ENCODE results near the gene GIPC1. TPM values are rescaled to one million over a fixed set of nuclear protein-coding genes. Genes with fewer than 3 reads are reported as not detected.
"Not testable (repeated sequence)": the region's sequence is repeated elsewhere in the genome, so short reads cannot be mapped to it uniquely, and the experiment has no call there.

The GIPC1 gene
- total RNA-seq, 1 experiment from 2014 or later = 140 TPM

- DNase-seq (ENCODE audit: low read depth) = no peak
Observed at GRCh38 chr19:14472202-14472938, 23.6 kb downstream of the GIPC1 start.

GRCh38 chr19:14471436-14472187 is 24.3 kb downstream of the GIPC1 start:
- no peak for DNase-seq (ENCODE audit: low read depth)

- no peak for DNase-seq (ENCODE audit: low read depth)
Observed at GRCh38 chr19:14470031-14470876, 25.7 kb downstream of the GIPC1 start.

- DNase-seq (ENCODE audit: low read depth) = no peak
Observed at GRCh38 chr19:14467816-14468215, 28.1 kb downstream of the GIPC1 start.

- DNase-seq (ENCODE audit: low read depth) = no peak
Observed at GRCh38 chr19:14467391-14467790, 28.5 kb downstream of the GIPC1 start.

GRCh38 chr19:14463747-14464146 is 32.2 kb downstream of the GIPC1 start:
- DNase-seq (ENCODE audit: low read depth) = no peak

- not testable (repeated sequence) for DNase-seq (ENCODE audit: low read depth)
Observed at GRCh38 chr19:14462401-14462800, 33.5 kb downstream of the GIPC1 start.

- DNase-seq (ENCODE audit: low read depth) = no peak
Observed at GRCh38 chr19:14460935-14461334, 35.0 kb downstream of the GIPC1 start.

- DNase-seq (ENCODE audit: low read depth) = no peak
Observed at GRCh38 chr19:14459703-14460102, 36.2 kb downstream of the GIPC1 start.

GRCh38 chr19:14452303-14452702 is 43.6 kb downstream of the GIPC1 start:
- not testable (repeated sequence) for DNase-seq (ENCODE audit: low read depth)

- no peak for DNase-seq (ENCODE audit: low read depth)
Observed at GRCh38 chr19:14450876-14451275, 45.1 kb downstream of the GIPC1 start.

- DNase-seq (ENCODE audit: low read depth) = peak; percentile 51
Observed at GRCh38 chr19:14450168-14450874, 45.6 kb downstream of the GIPC1 start.

- no peak for DNase-seq (ENCODE audit: low read depth)
Observed at GRCh38 chr19:14449321-14449720, 46.6 kb downstream of the GIPC1 start.

GRCh38 chr19:14446336-14447036 is 49.4 kb downstream of the GIPC1 start:
- no peak for DNase-seq (ENCODE audit: low read depth)

GRCh38 chr19:14443632-14444216 is 52.2 kb downstream of the GIPC1 start:
- no peak for DNase-seq (ENCODE audit: low read depth)

- no peak for DNase-seq (ENCODE audit: low read depth)
Observed at GRCh38 chr19:14442891-14443631, 52.9 kb downstream of the GIPC1 start.

GRCh38 chr19:14441041-14441938 is 54.6 kb downstream of the GIPC1 start:
- DNase-seq (ENCODE audit: low read depth) = no peak

- no peak for DNase-seq (ENCODE audit: low read depth)
Observed at GRCh38 chr19:14440049-14440448, 55.9 kb downstream of the GIPC1 start.

- no peak for DNase-seq (ENCODE audit: low read depth)
Observed at GRCh38 chr19:14439014-14439413, 56.9 kb downstream of the GIPC1 start.

Measured in LHCN-M2 (cell line).